Measurements from ENCODE around the gene FFAR1.

GRCh38 chr19:35332817-35333216 is 14.9 kb upstream of the FFAR1 start:
- TF ChIP-seq, protein P1, sequence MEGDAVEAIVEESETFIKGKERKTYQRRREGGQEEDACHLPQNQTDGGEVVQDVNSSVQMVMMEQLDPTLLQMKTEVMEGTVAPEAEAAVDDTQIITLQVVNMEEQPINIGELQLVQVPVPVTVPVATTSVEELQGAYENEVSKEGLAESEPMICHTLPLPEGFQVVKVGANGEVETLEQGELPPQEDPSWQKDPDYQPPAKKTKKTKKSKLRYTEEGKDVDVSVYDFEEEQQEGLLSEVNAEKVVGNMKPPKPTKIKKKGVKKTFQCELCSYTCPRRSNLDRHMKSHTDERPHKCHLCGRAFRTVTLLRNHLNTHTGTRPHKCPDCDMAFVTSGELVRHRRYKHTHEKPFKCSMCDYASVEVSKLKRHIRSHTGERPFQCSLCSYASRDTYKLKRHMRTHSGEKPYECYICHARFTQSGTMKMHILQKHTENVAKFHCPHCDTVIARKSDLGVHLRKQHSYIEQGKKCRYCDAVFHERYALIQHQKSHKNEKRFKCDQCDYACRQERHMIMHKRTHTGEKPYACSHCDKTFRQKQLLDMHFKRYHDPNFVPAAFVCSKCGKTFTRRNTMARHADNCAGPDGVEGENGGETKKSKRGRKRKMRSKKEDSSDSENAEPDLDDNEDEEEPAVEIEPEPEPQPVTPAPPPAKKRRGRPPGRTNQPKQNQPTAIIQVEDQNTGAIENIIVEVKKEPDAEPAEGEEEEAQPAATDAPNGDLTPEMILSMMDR (IDR thresholded peaks at IDR 0.05) = no peak
- TF ChIP-seq POLR2A (IDR thresholded peaks at IDR 0.05) = no peak

All from lower leg skin (tissue), 3 donors.